ENCODE measurements around the gene CCDC197.
A peak's percentile ranks its signal among the peaks of the same experiment; 100 is the strongest.

CCDC197 gene

DNA sequence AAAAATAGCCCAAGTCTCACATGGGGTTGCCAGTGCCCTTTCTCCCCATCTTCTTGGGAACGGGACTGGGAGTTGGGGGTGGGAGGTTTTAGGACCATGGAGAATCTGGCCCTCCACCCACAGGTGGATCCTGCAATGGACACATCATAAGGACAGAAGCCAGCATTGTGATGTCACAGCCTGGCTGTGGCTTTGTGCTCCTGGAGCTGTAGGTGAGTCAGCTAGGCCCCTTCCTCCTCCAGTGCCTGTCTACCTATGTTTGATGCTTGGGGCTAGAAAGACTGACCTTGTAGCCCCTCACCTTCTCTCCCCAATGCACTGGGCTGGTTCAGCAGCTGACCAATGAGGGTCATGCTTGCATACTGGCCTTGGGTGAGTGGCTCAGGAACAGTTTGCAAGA, at the start of gene CCDC197:
Gene CCDC197, plus strand, starts transcription at position 220 of the 400 bp plus-strand sequence. CDS start 831 bp downstream, outside the sequence.
- DNase-seq, result no peak

DNA sequence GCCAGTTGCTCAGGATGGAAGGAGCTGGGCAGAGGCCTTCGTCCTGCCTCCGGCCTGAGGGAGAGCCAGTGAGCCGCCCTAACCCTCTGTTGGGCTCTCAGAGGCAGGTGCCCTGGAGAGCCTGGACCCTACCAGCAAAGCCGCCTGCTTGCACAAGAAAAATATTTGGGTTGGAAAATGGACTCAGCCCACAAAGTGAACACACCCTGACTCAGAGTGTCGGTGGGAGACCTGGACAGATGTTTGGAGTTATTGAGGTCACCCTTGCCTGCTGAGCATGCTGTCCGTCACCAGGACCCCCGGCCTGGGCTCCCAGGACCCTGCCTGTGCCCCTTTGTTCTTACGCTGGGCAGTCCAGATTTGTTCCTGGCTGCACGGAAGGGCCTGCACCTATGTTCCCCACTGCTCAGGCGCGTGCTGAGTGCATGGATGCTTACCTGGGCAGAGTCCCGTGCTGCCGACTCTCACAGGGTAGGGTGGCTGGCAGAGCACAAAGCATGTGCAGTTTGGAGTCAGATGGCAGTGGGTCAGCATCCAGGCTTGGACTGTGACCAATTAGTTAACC, 47.5 kb upstream of the CCDC197 start:
- DNase-seq, result no peak

GRCh38 chr14:93950948-93951634, 46.0 kb upstream of the CCDC197 start:
- no peak for DNase-seq

- DNase-seq, result no peak
Observed at GRCh38 chr14:93951635-93952540, 45.2 kb upstream of the CCDC197 start.

- DNase-seq, result no peak
Observed at GRCh38 chr14:93952829-93953228, 44.3 kb upstream of the CCDC197 start.

DNA sequence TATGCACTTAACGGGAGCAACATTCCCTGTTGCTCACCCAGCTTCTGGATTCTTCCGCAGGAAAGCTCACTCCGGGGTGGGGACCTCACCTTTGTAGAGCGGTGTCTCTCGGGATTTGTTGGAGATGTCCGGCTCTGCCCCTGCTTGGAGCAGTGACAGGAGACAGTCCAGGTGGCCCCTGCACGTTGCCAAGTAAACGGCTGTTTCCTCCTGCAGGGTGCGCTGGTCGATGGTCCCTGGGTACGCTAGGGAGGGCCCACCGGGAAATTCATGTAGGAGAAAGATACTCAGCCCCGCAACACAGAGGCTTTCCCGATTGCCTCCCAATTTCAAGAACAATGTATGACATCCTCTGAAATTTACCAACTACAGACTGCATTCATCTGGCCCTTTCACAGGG, 43.8 kb upstream of the CCDC197 start:
- no peak for DNase-seq

GRCh38 chr14:93953739-93954515, 43.2 kb upstream of the CCDC197 start:
- no peak for DNase-seq

DNA sequence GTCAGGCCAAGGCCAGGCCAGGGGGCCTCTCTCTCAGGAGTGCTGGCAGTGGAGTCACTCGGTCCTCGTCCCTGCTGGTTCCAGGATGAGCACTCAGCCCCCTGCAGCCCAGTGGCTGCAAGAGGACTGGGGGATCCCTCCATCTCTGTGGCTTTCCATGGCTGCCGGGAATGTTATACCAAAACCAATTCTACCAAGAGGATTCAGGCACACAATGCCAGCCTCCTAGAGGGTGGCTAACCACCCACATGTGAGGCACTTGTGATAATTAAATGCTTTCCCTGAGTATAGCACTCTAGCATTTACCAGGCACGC, 42.6 kb upstream of the CCDC197 start:
- DNase-seq, result no peak

DNA sequence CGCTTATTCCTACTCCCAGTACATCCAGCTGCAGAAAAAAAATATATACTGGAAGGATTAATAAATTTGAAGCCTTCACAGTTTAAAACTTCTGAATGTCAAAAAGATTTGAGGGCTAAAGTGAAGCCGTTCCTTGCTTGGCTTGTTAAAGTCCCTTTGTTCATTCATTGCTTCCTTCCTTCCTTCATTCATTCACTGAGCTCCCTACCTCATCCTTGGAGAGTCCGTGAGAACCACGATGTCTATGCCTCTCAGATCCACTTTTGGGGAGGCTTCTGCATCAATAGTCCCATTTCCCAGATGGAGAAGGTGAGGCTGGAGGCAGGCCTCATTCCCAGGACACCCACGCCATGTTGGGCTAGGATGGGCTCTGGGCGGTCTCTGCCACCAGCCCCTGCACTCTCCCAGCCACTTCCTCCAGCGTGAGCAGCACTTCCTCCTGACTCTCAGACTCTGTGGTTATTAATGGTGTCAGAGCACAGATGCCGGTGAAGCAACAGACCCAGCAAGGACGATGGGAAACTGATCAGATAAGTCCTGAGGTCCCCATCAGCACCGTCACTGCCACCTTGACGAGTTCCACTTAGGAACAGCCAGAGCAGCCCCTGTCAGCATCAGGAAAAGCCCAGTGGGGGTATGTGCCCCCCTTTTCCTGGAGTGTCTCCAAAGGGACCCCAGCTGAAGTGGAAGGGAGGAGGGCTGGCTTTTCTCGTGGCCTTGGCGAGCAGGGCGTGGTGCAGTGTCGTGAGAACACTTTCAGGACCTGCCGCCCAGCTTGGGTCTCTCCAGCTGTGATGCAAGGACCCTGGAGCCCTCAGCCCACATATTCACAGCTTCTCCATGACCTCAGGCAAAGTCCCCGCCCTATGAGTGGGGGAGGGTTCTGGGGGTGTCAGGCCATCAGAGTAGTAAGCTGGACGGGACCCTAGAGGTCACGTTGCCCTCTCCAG, 41.9 kb upstream of the CCDC197 start:
- peak; percentile 86 to 87 for DNase-seq

DNA sequence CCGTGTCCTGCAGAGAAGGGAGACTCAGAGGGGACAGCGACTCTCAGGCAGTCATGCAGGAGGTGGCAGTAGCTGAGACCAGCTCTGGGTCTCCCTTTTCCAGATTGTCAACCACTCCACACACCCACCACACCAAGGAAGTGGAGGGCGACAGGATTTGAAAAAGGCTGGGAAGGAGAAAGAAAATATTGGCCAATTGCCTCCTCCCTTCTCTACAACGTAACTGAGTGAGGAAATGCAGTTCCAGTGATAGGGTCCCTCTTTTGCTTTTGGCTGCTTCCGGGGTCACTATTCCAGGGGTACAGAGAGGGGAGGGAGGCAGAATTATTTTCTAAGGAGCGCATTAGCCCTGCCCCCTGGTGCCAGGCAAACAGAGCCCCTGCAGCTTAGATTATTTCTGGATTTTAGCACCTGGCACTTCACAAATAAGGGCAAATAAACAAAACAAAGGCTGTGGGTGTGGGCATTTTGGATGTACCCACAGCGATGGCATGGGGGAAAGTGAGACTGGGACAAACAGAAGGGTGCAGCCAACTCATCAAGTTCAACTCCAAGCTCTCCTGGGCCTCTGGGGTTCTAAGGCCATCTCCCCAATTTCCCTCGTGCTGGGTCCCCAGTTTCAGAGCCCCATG, 41.1 kb upstream of the CCDC197 start:
- DNase-seq, result no peak

DNA sequence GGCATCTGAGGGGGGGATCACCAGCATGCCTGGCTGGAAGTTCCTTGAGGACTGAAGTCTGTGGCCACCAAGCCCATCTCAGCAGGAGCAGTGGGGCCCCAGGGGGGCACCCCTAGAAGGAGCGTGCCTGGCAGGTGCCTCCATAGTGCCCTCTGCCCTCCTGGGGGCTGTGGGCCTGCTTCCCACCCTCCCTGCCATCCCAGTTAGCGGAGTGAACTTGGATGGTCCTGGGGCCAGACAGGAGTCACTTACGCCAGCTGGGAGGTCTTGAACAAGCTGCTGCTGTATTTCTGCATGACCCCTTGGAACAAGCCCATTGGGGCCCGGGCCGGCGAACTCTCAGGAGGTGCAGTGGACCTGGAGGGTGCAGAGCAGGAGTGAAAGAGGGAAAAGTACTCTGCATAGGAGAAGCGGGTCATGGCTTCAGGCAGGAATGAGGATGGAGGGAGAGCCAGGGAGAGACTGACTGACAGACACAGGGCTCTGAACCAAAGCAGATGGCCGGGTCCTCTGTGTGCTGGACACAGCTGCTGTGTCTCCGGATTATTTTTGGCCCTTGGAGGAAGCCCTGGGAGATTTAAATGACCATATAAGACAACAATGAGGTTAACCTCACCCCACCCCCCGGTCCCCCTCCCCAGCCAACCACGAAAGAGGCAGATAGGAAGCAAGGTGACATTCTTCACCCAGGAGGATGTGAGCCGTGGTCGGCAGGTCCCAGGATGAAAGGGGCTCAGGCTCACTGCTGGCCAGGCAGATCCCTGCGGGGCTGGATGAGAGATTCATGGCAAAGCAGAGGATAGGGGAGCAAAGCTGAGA, 40.4 kb upstream of the CCDC197 start:
- no peak for DNase-seq

GRCh38 chr14:93957333-93957710, 39.8 kb upstream of the CCDC197 start:
- DNase-seq, result no peak

GRCh38 chr14:93957751-93958566, 39.1 kb upstream of the CCDC197 start:
- DNase-seq, result no peak

- DNase-seq, result no peak
Observed at GRCh38 chr14:93958567-93959238, 38.4 kb upstream of the CCDC197 start.

GRCh38 chr14:93959239-93960107, 37.6 kb upstream of the CCDC197 start:
- peak; percentile 53 to 68 for DNase-seq

DNA sequence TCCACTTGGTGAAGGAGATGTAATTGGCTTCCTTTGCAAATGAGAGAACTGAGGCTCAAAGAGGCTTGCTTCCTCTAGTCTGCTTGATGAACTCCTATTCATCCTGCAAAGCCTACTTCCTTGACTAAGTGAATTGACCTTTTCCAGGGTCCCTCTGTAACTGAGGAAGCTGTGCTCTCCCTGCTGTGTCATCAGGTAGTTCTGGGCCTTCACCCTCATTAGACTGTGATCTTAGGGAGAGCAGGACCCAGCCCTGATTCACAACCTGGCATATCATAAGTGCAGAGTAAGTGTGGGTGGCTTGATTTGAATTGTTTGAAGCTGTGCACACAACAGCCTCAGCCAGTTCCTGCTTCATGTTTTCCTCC, 37.0 kb upstream of the CCDC197 start:
- no peak for DNase-seq

DNA sequence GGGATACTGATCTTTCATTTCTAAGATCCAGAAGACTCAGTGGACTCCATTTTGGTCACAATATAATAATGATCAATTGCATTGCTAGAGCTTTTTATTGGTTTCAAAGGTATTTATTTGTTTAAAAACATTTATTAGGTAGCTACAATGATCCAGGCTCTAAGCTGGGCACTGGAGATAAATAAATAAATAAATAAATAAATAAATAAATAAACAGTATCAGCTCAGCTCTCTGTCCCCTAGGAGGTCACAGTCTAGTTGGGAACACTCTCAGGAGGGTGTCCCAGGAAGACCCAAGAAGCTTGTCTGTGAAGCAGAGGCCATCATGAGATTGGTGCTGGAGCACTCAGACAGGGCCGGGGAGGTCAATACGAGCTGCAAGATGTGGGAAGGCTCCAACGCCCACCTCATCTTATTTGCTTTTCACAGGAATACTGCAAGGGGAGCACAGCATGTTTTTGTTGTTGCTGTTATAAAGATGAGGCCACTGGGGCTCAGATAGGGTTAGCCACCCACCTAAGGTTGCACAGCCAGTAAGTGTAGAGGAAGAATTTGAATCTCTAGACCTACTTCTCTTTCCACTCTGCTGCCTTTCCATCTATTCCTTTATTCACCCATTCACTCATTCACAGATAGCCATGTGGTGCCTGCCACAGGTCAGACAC, 36.2 kb upstream of the CCDC197 start:
- DNase-seq, result no peak

DNA sequence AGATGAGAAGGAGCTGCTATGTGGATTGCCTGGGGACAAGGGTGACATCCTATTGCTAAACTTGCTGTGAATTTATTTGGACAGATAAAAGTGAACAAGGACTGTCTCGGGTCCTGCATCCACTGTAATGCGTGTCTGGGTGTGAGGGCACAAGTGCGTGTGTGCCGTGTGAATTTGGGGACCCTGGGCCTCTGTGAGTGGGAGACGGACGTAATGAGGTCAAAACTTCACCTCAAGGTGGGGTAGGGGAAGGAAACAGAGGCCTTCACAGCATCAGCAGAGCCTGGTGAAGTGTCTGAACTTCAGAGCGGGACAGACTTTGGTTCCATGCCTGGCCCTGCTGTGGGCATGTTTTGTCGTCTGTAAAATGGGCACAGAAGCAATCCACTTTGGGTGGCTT, 35.5 kb upstream of the CCDC197 start:
- DNase-seq, result no peak
